Gastrocnemius medialis (tissue), 4 donors: ENCODE measurements around the gene PLAAT4.

Source experiments
- CTCF ChIP-seq, 5 experiments: fragments of 450-650 bp in 3 of 5; fragments of 200-600 bp in 2 of 5; sonication (generic) in 2 of 5; IDR thresholded peaks in 4 of 5; conservative IDR thresholded peaks in 1 of 5; 1 replicate in 4 of 5; 2 replicates in 1 of 5; pipeline ENCODE4 v1.5.1; 2016 to 2019; ENCODE audit warnings: antibody characterized with exemption in 5 of 5, mild to moderate bottlenecking in 3 of 5, moderate library complexity in 3 of 5
- POLR2A ChIP-seq, 2 donors: fragments of 450-650 bp; IDR thresholded peaks; one replicate each; pipeline ENCODE4 v1.6.1; 2017; ENCODE audit warnings: antibody characterized with exemption in 2 of 2, mild to moderate bottlenecking in 2 of 2, moderate library complexity in 2 of 2

- TF ChIP-seq CTCF (IDR thresholded peaks at IDR 0.05 in 4 of 5, conservative IDR thresholded peaks at IDR 0.05 in 1 of 5) = no peak
- TF ChIP-seq POLR2A (IDR thresholded peaks at IDR 0.05) = no peak
Observed at GRCh38 chr11:63532799-63533475, 3.7 kb upstream of the PLAAT4 start.
